Globus pallidus (tissue), 1 donor: ENCODE data around the gene SMIM34.
"Not testable (repeated sequence)": the region's sequence is repeated elsewhere in the genome, so short reads cannot be mapped to it uniquely, and the experiment has no call there.

Experiments used
- DNase-seq: peaks from one replicate; pipeline ENCODE4 v3.0.0-alpha.2; 2015; ENCODE audit warnings: low spot score

SMIM34 gene, protein sequence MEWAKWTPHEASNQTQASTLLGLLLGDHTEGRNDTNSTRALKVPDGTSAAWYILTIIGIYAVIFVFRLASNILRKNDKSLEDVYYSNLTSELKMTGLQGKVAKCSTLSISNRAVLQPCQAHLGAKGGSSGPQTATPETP

DNA sequence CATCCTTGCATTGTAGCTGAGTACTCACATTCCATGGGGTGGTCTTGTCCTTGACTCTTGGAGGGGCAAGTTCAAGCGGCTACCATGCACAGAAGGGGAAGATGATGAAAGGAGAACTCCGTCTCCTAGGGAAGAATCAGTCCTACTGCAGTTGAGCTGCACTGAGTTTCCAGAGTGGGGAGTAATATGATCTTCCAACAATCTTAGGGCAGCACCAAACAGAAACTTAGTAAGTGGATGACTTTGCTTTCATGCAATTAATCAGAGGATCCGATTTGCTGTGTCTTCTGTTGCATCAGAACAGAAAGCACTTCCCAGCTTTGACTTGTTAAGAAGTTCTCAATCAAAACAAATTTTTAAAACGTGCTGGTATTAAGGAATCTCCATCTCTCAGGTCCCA, at the start of gene SMIM34:
SMIM34 (minus strand) TSS at position 147 of the 400 bp plus-strand sequence; CDS start at position 35, 112 bp downstream.
- not testable (repeated sequence) for DNase-seq

DNA sequence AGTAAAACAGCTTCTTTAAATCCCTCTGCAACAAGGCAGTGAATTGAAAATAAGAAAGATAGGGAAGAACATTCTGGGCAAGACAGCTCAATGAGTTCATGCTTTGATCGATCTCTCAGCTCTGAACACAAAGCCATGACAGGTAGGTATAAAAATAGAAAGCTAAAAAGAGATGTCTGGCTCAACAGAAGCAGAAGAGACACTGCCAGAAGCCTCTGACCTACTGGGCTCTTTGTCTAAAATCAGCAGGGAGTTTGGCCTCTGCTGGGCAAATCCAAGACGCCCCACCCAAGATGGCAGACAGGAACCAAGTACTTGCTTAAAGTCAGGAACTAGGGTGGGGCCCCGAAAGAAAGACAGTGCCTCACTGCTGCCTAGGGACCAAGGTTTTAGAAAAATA, 43.6 kb upstream of the SMIM34 start:
- not testable (repeated sequence) for DNase-seq

DNA sequence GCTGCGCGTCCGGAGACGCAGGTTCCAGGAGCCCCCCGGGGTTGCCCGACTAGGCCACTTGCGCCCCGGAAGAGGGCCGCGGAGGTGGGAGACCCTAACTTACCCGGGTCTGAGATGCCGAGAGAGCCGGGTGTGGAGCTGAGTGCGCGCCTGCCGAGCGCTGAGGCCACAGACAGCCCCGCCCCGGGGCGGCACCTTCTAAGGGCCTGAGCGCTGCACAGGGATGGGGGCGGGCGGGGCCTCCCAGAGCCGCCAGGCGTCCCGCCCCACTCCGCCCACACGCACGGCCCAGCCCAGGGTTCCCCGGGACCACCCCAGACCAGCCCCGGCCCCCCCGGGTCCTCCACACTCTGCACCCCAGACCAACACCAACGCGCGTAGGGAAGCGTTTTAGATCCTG, 35.7 kb upstream of the SMIM34 start:
- not testable (repeated sequence) for DNase-seq

DNA sequence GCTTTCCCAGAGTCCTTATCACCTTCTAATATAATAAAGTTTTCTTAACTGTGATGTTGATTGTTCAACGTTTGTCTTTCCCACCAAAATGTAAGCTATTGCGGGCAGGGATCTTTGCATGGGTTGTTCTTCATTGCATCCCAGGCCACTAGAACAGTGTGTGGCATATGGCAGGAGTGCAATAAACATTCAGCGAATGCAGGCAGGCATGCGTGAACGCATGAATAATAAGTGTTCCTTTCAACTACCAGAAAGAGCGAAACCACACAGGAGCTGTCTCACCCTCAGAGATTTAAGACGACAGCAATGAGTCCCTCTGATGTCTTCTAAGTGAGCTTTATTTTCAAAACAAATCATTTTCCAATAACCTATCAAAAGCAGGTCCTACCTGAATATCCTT, 34.5 kb upstream of the SMIM34 start:
- not testable (repeated sequence) for DNase-seq

DNA sequence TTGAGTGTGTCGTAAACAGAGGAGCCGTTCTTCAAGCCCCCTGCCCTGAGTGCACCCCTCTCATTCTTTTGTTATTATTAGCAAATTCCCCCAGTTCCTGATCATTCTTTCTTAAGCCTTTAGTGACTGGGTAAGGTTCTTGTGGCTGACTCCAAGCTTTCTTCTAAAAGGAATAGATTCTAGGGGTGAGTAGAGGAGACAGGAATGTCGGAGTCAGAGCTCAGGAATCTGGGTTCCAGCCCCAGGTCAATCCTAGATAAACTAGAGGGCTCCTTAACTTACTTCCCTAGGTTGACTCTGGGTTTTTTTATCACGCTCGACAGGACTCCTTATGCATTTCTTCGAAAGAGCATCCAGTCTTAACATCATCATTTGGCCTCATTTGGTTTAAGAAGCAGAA, 32.4 kb upstream of the SMIM34 start:
- DNase-seq: not testable (repeated sequence)

DNA sequence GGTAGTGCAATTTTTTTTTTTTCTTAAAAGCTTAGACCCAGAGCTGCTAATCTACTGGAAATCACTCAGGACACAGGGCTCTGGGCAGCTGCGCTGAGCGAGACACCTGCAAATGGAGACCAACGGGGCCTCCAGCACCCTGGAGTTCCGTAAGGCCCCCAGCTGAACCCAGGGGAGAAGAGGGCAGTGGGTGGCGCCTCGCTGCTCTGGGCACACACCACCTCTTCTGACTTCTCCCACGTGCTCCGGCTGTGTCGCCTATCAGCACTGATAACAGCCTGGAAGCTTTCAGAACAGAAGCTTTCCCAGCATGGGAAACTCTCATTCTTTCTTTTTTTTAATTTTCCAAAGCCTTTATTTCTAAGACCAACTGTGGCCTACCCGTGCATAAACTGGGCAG, 31.9 kb upstream of the SMIM34 start:
- DNase-seq: not testable (repeated sequence)

DNA sequence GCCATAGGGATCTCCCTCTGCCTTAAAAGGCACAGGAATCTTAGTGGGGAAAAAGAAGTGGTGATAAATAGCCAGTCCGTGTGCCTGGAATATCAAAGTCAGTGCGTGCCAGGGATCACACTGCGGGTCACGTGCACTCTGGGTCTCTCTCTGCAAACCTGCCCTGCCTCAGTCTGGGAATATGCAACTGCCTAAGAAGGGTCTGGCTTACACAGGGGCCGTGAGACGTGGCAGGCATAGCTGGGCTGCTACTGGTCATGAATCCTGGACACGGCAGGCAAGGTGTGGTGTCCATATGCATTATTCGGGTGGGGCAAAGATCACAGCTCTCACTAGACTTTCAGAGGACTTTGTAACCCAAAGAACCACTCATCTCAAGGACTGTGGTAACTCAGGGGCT, 23.3 kb upstream of the SMIM34 start:
- DNase-seq: not testable (repeated sequence)

DNA sequence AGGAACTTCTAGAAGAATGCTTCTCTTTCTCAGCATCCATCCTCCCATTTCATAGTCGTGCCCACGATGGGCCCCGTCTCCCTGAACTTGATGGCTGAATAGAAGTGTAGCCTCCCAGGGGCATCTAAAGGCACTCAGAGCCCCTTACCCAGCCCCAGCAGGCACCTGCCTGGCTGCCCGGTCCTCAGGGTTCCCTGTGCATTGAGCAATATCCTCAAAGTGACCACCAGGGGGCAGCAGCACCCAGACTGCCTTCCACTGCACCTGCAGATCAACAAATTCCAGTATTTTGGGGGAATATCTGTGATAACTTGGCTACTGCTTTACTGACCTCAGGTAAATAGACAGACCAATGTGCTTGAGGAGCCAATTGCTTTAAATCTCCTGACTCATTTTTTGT, 19.7 kb upstream of the SMIM34 start:
- DNase-seq: not testable (repeated sequence)

DNA sequence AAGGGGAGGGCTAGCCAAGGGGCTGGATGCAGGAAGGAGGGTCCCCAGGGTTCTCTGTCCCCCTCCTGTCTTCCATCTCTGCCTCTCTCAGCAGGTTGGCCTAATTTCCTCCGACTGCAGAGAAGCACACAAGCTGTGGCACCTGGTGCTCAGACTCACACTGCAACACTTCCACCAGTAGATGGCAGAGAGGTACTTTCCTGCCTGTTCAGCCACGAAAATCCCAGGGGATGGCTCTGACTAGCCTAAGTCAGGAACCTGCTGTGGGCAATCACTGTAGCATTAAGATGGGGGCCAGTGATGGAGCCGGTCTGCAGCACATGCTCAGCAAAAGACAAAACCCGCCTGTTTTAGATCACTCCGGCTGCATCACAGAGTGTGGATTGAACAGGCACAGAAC, 6.0 kb upstream of the SMIM34 start:
- DNase-seq: not testable (repeated sequence)

DNA sequence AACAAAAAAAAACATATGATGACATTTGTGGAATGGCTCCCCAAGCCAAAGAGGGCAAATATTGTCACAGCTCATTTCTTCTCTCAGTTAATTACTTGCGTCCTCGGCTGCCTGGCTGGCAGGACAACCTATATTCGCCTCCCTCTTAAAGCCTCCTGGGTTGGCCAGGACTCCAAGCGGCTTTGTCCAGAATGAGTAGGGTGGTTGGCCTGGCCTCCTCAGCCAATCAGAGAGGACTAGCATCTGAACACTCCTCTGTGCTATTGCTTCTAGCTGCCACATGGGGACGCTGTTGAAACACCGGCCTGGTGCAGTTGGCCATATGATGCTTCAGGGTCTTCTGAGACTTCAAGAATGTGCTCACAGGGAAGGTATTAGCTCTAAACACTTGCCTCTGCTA, 4.7 kb upstream of the SMIM34 start:
- DNase-seq: not testable (repeated sequence)

DNA sequence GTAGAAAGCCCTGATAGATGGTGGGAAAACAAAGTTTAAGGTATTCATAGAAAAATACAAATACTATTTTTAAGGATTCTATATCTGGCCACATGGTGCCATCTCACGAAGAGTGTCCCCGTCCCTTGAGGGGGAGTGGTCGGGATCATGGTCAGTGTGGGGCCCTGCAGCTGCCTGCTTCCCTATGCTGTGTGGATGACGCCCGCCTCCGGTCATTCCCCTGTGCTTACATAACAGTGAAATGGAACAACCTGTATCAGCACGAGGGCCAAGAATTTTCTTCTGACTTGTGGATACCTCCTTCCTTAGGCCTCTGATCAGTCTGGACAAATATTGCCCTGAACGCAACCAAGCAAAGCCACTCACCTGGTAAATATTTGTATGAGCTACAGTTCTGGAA, 3.6 kb upstream of the SMIM34 start:
- DNase-seq: not testable (repeated sequence)

DNA sequence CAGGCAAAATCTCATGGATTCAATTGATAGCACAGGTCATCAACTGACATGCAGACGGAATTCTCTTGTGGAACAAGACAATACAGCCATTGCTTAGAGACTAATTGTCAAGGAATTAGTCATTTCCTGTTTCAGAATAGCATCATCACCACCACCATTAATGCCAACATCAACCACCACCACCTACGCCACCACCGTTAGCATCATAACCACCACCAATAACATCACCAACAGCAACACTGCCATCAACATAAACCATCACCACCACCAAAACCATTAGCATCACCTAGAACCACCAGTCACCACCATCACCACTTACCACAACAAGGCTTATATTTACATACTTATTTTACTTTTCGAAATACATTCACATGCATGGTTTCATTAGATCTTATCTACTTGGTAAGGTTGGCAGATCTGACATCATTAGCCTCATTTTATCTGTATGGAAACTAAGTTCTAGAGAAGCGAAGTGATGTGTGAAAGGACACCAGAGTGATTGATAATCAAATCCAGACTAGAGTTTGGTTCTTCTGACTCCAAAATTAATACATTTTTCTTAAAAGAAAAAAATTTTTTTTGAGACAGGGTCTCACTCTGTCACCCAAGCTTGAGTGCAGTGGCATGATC, 6.2 kb downstream of the SMIM34 start:
- not testable (repeated sequence) for DNase-seq

DNA sequence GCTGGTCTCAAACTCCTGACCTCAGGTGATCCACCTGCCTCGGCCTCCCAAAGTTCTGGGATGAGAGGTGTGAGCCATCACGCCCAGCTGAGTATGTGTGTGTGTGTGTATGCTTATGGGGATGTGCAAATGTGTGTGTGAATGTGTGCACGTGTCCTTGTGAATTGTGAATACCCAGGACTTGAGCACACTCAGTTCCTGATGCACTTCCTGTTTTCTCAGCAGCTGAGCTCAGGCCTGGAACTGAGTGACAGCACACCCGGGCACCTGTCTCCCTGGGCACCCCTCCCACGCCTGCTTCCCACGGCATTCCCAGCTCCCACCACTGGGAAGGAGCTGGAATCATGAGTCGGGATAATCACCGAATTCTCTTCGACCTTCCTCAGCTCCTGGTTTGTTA, 16.5 kb downstream of the SMIM34 start:
- DNase-seq: not testable (repeated sequence)

DNA sequence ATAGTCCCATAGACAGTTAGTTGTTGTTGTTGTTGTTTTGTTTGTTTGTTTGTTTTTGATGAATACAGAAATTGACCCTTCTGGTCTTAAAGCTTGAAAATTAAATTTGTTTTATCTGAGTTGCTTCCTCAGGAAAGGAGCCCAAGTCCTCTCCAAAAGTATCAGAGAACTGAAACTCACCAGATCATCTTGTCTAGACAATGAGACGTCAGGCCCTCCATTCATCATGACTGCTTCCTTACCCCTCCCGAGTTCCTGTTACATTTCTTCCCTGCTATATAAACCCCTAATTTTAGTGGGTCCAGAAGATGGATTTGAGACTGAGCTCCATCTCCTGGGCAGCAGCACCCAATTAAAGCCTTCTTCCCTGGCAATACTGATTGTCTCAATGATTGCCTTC, 17.1 kb downstream of the SMIM34 start:
- DNase-seq: not testable (repeated sequence)

DNA sequence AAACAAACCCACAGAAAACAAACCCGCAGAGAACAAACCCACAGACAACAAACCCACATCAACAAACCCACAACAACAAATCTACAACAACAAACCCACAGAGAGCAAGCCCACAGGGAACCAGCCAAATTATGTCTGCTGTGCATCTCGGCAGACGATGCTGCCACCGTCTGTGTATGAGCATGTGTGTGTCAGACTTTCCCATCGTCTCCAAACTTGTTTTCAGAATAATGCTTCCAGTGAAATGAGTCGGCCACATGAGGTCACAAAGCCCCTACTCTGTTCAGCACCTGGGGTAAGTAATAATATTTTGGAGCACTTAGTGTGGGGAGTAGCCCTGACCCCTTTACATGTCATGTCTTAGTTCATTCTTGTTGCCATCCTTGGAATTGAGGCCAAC, 17.6 kb downstream of the SMIM34 start:
- not testable (repeated sequence) for DNase-seq

DNA sequence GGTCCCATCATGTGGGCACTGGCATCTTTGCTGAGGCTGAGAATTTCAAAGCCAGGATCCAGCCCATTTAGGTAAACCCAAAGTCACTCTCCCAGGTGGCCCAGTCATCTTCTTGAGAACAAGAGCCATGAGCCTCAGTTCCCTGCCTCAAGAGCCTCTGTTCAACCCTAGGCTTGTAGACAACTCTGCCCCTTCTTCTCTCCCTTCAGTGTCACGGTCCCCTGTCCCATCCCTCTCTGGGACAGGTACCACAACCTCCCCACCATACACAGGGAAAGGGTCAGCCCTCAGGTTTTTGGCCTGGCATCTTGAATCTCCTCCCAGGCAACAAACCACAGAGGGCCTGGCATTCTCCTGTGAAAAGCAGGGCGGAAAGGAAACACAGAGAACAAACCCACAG, 18.1 kb downstream of the SMIM34 start:
- not testable (repeated sequence) for DNase-seq

DNA sequence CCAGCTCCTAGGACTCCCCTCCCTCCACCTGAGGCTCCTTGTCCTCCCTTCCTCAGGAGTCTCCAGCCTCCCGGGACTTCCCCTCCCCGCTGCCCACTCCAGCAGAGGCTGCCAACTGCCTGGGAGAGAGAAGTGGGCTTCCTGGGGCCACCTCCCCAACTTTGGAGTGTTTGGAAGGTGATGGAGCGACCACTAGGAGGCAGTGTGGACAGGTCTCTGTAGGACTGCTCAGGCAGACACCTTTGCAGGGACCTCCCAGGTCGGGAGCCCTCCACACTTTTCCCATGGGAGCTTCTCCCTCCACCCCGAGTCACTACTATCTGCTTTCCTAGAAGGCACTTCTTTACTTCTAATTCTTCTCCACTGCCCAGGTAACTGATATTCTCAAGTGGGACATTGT, 19.0 kb downstream of the SMIM34 start:
- DNase-seq: not testable (repeated sequence)

DNA sequence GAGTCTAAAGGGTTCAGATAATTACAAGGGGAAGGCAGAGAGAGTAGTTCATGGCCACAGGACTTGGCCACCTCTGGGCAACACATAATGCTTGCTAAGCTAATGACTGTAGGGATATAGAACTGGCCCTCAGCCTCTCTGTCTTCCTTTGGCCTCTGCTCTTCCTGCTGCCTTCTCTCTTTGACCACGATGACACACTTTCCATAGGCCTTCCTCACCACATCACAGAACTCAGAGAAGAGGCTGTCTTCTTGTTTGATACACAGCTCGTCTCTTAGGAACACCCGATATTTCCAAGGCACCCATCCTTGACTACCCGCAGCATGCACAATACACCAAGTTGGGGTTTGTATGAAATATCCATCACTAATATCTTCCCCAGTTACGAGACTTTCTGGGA, 23.2 kb downstream of the SMIM34 start:
- DNase-seq: not testable (repeated sequence)

DNA sequence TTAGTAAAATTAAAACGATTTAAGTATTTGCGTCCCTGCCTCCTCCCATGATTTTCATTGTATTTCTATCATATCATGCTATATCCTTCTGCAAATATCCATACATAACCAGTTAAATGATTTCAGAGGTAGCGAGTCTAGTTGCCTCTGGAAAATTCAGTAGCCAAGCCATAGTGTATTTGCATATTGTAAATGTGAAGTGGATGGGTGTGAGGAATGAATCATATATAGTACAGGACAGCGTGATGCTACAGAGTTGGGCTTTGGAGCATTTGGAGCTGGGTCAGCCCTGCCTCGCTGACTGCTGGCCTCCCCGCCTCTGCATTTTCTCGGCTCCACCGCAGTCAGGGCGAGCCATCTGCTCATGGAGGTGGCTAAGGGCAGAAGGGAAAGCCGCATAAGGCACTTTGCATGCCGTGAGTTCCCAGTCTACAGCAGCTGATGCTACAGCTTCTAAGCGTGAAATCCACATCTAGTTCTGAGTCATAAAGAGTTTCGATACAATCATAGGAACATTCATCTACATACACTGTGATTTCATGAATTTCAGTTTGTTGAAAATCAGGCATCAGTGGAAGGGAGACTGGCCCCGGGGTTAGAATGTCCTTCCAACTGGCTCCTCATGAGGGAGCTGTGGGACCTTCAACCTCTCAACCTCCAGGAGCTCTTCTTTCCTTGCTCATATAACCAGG, 39.9 kb downstream of the SMIM34 start:
- not testable (repeated sequence) for DNase-seq

DNA sequence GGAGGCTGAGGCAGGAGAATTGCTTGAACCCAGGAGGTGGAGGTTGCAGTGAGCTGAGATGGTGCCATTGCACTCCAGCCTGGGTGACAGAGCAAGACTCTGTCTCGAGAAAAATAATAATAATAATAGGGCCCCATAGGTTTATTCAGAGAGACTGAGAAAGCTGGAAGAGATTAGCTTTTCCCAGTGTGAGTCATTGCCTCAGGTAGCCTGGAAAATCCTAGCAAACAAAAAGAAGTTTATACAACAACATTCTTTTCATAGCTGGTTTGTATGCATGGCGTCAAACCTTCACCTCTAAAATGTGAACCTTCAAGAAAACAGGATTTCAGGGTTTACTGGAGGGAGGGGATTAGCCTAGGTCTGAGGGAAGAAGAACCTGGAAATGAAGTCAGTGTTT, 40.6 kb downstream of the SMIM34 start:
- not testable (repeated sequence) for DNase-seq

DNA sequence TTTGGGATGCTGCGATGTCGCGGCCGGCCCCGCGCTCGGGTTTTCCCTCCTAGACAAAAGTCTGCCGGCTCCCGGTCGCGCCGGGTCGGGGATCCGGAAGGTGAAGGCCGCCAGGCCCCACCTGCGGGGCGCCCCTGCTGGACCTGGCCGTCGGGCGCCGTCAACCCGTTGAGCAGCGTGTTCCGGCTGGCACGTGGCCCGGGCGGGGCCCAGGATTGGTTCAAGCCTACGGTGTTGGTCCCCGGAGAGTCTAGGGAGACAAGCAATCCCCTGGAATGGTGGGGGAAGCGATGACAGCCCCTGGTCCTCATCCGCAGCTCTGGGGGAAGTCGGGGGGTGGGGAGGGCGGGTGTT, 48.2 kb downstream of the SMIM34 start:
- not testable (repeated sequence) for DNase-seq

DNA sequence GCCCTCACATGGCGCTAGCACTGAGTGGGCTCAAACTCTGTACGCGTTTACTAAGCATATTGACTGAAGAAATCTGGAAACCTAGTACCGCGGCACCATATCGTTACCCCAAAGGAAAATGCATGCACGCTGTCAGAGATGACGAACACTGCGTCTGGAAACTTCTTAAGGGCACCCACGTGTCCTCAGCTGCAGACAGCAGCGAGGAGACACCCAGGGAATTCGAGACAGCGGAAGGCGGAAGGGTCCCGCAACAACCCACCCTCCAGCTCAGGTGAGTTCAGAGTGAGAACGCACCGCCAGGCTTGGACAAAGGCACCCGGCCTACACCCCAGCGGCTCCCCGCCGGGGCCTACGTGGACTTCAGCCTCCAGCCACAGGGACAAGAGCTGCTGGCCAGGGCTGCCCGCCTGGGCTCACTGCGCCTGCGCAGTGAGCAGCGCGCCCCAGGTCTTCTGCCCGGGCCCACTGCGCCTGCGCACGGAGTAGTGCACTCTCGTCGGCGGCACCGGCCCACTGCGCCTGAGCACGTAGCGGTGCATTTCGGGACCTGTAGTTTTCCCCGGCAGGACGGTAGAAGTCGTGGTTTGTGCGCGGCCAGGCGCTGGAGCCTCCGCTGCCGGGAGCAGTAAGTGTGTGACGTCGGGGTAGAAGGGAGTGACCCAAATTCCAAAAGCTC, 48.7 kb downstream of the SMIM34 start, which contains the start of gene SMIM11:
SMIM11 (plus strand) TSS at position 568 of the 679 bp plus-strand sequence. CDS start 3,998 bp downstream, outside the sequence.
- not testable (repeated sequence) for DNase-seq

DNA sequence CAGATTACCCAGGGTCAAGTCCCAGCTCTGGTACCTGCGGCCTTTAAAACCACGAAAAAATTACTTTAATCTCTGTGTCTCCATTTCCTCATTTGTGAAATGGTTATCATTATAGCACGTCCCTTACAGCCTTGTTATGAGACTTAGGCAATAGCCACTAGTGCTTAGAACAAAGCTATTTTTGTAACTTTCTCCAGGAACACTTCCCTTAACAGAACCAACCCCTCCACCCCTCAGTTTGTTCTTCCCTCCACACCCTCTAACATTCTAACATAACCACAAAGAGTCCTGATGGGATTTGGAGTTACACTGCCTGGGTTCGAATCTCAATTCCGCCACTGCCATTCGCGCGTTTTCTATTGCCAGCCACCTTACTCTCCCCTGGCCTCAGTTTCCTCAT, 49.3 kb downstream of the SMIM34 start:
- DNase-seq: not testable (repeated sequence)
